NCI-H345 treated with DMSO at 0.1 percent for 48 hours (cell line): ENCODE data around the gene CLEC2L.
"Not testable (repeated sequence)": the region's sequence is repeated elsewhere in the genome, so short reads cannot be mapped to it uniquely, and the experiment has no call there.

Source experiments
- DNase-seq: peaks from one replicate; lab custom pipeline; 2025; ENCODE audit not compliant: unreplicated experiment; lab: John Stamatoyannopoulos, UW

Gene CLEC2L

DNA sequence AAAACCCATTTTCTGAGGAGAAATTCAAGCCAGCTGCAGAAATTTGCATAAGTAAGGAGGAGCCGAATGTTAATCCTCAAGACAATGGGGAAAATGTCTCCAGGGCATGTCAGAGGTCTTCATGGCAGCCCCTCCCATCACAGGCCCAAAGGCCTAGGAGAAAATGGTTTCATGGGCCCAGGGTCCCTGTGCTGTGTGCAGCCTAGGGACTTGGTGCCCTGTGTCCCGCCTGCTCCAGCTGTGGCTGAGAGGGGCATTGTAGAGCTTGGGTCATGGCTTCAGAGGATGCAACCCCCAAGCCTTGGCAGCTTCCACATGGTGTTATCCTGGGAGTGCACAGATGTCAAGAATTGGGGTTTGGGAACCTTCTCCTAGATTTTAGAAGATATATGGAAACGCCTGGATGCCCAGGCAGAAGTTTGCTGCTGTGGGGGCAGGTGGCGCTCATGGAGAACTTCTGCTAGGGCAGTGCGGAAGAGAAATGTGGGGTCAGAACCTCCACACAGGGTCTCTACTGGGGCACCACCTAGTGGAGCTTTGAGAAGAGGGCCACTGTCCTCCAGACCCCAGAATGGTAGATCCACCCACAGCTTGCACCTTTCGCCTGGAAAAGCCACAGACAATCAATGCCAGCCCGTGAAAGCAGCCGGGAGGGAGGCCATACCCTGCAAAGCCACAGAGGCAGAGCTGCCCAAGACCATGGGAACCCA, 30.7 kb downstream of the CLEC2L start:
- not testable (repeated sequence) for DNase-seq

GRCh38 chr7:139557857-139558581, 34.5 kb downstream of the CLEC2L start:
- DNase-seq: no peak

DNA sequence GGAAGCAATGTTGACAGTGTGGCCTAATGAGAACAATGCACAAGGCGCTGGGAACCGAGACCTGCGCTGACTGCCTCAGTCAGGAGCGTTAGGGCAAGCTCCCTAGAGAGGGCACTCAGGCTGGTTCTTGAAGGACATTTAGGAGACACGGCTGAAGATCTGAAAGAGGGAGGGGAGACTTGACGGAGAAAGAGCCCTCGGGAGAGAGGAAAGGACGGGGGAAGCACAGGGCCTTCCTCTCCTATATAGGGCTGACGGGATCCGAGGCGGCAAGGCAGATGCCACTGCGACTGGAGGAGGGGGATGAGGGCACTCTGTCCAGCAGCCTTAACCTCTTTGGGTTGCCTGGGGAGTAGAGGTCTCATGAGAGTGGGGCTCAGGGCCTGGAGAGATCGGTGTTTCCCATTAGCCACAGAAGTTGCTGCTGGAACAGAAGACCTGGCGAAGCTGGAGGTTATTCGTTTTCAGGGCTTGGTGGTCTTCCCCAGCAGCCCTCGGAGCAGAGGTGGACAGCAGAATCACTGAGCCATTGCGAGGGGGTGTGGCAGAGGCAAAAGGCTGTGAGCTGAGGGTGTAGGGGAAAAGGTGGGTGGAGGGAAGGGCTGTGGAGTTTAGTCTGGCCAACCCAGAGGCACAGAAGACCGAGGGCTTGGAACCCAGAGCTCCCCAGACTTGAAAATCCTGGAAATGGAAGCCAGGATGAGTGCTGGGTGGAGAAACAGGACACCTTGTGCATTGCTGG, 36.0 kb downstream of the CLEC2L start:
- DNase-seq: no peak

GRCh38 chr7:139560199-139560598, 36.7 kb downstream of the CLEC2L start:
- no peak for DNase-seq

GRCh38 chr7:139560678-139561077, 37.2 kb downstream of the CLEC2L start:
- DNase-seq: peak; percentile 97

- DNase-seq: no peak
Observed at GRCh38 chr7:139562491-139562890, 39.0 kb downstream of the CLEC2L start.

- DNase-seq: no peak
Observed at GRCh38 chr7:139562961-139563565, 39.6 kb downstream of the CLEC2L start.

DNA sequence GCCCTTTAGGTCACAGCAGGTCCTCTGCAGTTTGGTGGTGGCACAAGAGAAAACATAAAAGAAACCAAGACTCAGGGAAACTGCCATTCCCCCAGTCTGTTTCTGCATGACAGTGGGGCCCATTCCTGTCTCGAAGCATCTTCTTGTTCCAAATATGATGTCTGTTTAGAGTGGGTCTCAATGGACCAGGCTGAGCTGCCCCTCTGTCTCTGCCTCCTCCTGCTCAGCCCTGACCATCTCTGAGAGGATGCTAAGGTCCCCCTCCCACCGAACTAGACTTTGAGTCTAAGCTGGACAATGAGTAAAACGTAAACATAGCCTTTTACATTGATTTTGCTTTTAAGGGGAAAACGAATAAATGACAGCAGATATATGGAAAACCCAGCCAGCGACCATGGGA, 40.4 kb downstream of the CLEC2L start:
- DNase-seq: no peak

DNA sequence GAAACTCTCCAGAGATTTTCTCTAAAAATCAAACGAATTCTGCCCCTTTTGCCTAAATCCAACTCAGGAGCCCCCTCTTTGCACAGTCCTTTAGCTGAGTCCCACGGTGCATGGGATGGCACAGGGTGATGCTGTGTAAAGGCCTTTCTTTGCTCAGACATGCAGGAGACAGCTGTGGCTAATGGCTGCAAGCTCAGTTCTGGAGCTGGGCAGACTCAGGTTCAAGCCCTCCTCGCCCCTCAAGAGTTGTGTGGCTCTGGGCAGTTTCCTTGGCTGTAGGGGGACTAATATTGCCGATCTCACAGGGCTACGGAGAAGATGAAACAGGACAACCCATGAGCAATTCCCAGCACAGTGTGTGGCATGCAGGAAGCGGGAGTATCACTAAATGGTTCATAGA, 42.6 kb downstream of the CLEC2L start:
- no peak for DNase-seq

GRCh38 chr7:139566736-139567646, 43.5 kb downstream of the CLEC2L start:
- DNase-seq: no peak

DNA sequence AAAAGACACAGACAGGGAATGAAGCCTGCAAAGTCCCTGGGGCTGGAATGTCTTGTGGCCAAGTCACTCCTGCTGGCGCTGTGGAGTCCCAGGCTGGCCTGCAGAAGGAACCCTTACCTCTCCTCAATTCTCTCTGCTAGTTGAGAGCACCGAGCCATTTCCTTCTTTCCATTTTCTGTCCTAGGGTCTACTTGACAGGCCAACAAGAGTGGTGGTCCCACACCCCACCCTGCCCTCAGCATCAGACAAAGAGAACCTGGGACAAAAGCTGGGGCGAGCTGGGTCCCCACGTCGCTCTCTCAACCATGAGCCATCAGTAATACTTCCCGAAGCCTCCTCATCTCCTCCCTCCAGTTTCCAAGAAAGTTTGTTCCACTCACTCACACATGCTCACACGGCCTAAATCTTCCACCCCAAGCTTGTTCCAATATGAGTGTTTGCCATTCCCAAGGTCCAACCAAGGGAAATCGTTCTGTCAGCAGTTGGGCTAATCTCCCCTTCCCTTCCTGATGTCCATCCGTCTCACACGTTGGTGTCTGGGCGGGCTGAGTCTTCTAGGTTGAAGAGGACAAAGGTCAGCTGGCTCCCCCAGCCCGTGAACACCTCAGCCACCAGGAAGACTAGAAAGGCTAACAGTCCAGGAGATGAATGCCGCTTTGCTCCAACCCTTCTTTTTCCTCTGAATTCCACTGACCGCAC, 44.3 kb downstream of the CLEC2L start:
- DNase-seq: no peak

GRCh38 chr7:139568346-139568675, 44.8 kb downstream of the CLEC2L start:
- no peak for DNase-seq

- DNase-seq: no peak
Observed at GRCh38 chr7:139568813-139569490, 45.5 kb downstream of the CLEC2L start.

GRCh38 chr7:139570119-139570518, 46.6 kb downstream of the CLEC2L start:
- DNase-seq: no peak

GRCh38 chr7:139570626-139571025, 47.1 kb downstream of the CLEC2L start:
- no peak for DNase-seq

DNA sequence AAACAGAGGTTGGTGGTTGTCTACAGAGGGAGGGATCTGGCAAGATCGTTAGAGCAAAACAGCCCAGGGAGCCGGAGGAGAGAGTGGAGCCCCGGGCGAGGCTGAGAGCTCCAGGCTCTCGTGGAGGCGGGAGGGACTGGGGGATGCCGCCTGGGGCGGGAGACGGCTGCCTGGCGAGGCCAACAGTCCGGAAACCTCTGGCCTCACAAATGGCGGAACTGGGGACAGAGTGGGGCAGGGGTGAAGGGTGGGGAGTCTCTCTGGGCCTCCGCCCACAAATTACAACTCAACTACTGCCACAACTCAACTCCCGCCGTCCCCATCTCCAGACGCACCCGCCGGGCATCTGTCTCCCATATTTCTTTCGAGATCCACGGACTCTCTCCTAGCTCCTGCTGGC, 47.7 kb downstream of the CLEC2L start:
- no peak for DNase-seq

- DNase-seq: no peak
Observed at GRCh38 chr7:139571651-139572050, 48.2 kb downstream of the CLEC2L start.

DNA sequence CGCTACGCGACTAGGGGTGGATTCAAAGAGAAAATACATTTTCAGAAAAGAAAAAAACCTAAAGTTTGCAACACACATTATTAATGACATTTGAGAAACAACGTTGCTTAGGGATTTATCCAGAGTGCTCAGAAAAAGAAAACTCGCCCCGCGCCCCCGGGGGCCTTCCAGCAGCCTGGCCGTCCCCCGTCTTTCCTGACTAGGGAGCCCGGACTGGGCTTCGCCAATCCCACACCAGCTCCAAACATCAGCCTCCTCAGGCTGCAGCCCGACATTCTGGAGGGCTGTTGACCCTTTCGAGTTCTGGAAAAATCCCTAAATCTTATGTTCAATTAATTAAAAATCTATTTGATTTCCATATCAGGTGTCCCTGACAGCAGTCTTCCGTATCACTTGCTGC, 48.6 kb downstream of the CLEC2L start:
- no peak for DNase-seq

DNA sequence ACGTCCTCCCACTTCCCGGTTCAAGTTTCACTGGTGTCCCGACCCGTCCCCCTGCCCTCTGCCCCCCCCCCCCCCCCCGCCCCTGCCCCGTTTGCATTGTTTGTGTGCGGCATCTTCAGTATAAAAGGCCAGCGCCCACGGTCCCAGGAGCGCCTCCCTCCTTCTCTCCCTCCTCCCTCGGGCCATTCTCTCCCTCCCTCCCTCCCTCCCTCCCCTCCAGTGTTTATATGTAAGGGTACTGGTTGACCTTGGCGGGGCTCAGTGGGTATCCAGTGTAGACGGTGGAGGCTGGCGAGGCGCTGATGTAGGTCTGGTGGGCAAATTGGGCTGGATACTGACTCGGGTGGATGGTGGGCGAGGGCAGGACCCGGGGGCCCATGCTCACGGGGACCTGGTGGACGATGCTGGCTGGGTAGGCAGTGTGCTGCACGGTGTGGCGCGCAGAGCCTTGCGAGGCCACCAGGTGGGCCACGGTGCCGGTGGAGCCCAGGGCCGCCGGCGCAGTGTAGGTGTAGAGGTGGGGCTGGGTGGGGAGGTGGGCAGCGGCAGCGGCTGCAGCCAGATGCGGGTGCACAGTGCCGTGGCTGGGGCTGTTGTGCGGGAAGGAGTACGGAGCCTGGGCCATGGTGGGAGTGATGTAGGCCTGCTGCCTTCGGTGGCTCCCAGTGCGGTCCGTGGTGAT, 49.4 kb downstream of the CLEC2L start:
- no peak for DNase-seq
